ENCODE results near the gene MRPS23.
A peak's percentile ranks its signal among the peaks of the same experiment; 100 is the strongest.
"Not testable (repeated sequence)": the region's sequence is repeated elsewhere in the genome, so short reads cannot be mapped to it uniquely, and the experiment has no call there.

MRPS23 gene

DNA sequence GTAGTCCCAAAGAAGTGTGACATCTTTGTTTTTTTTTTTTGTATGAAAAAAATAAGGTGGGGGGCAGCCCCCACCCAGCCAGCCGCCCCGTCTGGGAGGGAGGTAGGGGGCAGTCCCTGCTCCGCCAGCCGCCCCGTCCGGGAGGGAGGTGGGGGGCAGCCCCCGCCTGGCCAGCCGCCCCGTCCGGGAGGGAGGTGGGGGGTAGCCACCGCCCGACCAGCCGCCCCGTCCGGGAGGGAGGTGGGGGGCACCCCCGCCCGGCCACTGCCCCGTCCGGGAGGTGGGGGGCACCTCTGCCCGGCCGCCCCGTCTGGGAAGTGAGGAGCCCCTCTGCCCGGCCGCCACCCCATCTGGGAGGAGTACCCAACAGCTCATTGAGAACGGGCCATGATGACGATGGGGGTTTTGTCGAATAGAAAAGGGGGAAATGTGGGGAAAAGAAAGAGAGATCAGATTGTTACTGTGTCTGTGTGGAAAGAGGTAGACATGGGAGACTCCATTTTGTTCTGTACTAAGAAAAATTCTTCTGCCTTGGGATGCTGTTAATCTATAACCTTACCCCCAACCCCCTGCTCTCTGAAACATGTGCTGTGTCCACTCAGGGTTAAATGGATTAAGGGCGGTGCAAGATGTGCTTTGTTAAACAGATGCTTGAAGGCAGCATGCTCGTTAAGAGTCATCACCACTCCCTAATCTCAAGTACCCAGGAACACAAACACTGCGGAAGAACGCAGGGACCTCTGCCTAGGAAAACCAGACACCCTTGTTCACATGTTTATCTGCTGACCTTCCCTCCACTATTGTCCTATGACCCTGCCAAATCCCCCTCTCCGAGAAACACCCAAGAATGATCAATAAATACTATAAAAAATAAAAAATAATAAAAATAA, 3.5 kb downstream of the MRPS23 start:
- DNase-seq (ENCODE audit: low read depth); H3K4me3 ChIP-seq (ENCODE audit: low read depth, low read length): not testable (repeated sequence)

DNA sequence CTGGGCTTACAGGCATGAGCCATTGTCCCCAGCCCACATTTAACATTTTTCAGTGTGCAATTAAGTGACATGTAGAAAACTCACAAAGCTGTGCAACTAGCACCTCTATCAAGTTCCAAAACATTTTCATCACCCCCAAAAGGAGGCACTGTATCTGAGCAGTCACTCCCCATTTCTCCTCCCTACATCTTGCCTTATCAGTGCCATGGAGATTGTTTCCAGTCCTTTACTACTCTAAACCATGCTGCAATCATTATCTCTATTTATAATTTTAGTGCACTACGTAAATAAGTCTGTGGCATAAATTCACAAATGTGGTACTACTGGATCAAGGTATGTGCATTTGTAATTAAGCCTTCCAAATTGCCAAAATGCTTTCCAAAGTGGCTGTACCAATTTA, 7.6 kb downstream of the MRPS23 start:
- DNase-seq (ENCODE audit: low read depth) = no peak
- no peak overlapping the region for H3K4me3 ChIP-seq (ENCODE audit: low read depth, low read length)

DNA sequence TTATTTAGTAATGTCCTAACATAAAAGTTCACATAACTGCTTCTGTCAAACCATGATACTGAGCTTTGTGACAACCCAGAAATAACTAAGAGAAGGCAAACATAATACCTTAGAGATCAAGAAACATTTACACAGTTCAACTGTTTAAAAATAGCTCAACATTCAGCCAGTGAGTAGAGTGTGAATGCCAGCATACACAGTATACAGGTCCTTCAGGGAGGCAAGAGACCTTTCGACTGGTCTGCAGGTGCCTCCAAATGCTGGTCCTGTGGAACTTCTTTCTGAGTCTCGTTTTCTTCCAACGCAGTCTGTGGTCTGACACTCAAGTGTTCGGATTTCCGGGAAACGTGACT, 10.3 kb downstream of the MRPS23 start:
- DNase-seq (ENCODE audit: low read depth) = no peak
- no peak overlapping the region for H3K4me3 ChIP-seq (ENCODE audit: low read depth, low read length)

DNA sequence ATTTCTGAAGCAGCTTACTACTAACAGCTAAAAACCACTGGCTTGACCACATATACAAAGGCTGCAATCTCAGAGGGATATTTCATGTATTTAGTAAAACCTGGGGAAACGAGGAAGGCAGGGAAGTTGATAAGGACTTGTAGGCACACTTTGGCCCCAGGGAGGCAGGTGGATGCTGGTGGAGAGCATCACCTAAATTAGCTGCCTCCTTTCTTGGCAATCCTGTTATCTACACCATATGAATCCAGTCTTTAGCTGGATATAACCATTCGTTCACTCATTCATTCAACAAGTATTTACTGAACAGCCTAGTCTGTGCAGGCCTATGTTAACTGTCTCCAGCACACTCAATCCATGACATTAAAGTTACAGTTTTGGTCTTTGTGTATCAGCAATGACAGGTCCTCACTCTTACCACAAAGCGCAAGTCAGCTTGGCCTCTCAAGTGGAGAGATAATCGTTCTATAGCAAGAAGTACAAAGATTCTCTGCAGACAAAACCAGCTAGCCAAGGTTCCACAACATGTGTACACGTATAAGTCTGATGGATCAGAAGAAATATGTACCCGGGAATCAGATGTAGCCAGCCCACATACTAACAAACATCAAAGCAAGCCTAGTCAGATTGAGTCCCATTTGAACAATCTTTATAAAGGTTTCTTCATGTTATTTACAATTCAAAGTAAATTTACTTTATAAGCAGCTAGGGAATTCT, 10.8 kb downstream of the MRPS23 start:
- DNase-seq (ENCODE audit: low read depth) = no peak
- no peak overlapping the region for H3K4me3 ChIP-seq (ENCODE audit: low read depth, low read length)

DNA sequence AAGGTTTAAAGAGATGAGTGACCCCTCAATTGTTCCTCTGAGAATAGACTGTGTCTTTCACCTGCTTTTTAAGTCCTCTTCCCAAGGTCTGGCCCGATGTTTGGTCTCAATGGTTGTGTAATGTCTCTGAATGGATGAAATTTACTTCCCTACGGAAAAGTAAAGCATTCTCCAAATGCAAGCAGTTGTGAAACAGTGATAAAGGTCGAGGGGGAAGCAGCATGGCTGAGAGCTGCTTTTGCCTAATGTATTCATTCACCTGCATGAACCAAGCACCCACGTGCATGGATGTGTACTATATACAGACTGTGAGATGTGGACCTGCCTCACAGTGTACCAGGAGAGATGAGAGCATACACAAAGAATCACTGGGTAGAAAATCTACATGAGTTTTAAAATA, 11.4 kb downstream of the MRPS23 start:
- no peak for DNase-seq (ENCODE audit: low read depth)
- no peak overlapping the region for H3K4me3 ChIP-seq (ENCODE audit: low read depth, low read length)

DNA sequence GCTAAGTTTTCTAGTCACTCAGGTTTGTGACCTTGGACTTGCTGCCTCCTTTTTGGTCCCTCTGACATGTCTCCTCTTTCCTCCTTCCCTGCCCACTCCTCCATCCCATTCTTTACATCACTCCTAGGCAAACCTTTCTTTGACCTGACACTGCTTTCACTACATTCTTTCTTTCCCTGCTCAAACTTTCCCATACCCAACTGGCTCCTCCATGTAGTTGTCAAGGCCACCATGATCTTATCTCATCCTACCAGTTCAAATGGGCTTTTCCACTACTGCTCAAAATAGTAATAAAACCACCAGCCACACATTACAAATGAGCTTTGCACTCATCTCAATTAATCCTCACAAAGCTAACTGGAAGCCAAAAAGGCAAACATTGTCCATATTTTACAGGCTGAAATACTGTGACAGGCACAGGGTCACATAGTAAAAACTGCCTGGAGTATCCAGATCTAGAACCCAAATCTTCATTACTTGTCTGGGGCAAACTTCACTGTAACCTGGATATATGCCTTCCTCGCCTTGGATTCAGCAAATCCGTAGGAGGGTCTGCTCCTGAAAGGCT, 14.4 kb downstream of the MRPS23 start:
- no peak overlapping the region for H3K4me3 ChIP-seq (ENCODE audit: low read depth, low read length)

DNA sequence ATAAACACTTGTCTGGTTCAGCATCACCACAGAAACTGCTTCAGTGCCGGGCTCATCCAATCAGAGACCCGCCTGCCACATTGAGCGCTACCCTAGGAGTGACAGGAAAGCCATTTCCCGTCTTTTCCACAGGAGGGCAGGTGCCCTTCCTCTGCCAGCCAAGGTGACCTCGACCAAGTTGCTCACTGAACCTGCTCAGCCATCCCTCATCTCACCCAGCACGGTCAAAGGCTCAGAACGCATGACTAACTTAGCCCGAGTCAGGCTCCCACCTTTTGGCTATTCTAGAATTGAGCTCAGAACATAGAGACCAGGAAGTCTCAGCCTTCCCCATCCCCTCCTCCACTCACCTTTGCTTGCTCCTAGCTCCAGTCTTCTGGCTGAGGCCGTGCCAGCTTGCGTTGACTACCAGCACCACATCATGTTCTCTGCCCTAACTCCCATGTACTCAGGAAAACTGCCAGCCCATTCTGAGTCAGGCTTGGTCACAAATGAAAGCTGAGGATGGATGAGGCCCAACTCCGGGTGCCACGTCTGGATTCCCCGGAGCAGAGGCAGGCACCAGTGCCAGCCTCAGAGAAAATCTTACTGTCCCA, 15.6 kb downstream of the MRPS23 start:
- no peak overlapping the region for H3K4me3 ChIP-seq (ENCODE audit: low read depth, low read length)
- no peak for DNase-seq (ENCODE audit: low read depth)

More for the DNA sequence above, 14.4 kb downstream of the MRPS23 start:
- no peak for DNase-seq (ENCODE audit: low read depth)

DNA sequence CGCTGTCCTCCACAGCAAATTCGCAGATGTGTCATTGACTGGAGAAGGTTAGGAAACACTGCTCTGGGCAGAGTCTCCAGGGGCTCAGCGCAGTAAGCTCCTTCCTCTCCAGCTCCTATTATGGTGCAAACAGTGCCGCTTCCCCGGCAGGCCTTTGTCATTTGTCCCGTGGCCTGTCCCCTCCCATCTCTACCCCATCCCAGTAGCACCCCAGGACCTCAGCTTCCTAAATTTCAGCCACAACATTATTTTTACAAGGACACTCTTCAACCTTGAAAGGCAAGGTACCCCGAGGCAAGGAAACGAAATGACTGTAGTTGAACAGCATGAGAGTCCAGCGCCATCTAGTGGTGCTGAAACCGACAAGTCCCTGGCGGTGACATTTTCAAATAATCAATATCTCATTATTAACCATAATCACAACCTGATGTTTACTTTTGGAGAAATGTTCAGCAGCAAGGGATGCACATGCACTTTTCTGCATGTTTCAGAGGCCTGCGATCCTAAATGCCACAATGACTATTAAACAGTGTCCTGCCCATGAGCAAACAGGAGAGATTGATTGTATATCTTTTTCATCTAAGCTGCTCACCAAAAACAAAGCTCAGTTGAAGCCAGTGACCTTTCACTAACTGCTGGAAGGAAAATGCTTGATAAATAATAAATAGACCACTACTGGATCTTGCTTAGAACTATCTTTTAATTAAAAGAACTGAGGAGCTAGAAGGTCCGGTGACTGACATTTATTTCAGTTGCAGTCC, 16.5 kb downstream of the MRPS23 start:
- DNase-seq (ENCODE audit: low read depth) = peak; percentile 36
- peak overlapping the region; percentile 47 for H3K4me3 ChIP-seq (ENCODE audit: low read depth, low read length)

DNA sequence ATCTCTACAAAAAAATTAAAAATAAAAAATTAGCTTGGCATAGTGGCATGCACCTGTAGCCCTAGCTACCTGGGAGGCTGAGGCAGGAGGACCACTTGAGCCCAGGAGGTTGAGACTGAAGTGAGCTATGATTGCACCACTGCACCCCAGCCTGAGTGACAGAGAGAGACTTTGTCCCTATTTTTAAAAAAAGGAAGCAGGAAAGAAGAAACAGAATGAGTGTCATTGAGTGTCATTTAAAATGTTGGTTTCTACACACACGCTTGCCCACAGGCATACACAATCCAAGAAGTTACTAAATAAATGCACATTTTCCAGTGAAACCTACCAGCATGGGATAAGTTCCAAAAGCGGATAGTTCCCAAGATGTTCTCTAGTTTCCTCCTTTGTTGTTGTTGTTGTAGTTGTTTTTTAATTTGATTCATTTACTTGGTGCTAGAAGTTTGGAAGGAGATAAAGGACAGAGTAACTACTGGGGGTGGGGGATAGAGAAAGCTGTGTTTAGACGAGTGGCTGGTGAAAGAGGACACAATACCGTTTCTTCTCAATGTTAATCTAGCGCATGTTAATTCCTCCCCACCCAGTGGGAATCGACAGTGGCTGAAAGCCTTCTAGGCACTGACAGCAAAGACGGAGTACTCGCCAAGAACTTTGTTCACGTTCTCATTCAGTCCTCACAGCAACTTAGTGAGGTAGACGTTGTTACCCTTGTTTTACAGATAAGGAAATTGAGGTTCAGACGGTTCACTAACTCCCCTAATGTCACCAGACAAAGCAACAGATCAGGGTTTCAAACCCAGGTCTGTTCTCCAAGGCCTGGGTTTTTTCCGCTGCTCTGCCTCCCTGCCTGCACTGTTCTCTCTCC, 17.3 kb downstream of the MRPS23 start:
- H3K4me3 ChIP-seq (ENCODE audit: low read depth, low read length) = peak overlapping the region; percentile 47
- DNase-seq (ENCODE audit: low read depth) = no peak

DNA sequence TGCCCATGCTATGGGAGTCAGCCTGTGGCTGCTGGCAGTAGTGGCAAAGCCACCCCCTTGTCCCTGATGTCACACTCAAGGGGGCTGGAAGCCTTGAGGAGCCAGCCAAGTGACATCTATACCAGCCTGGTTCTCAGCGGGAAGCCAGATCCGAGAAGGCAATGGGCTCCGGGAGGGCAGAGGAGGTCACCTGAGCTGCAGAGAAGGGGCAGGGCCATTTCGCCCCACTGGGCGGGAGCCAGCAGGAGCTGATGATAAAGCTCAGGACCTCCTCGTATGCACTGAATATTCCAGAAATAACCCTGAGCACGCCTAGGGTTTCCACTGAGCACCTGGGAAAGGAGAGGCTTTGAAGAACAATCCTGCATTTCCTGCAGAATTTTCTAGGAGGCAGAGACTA, 19.0 kb downstream of the MRPS23 start:
- no peak overlapping the region for H3K4me3 ChIP-seq (ENCODE audit: low read depth, low read length)
- no peak for DNase-seq (ENCODE audit: low read depth)

DNA sequence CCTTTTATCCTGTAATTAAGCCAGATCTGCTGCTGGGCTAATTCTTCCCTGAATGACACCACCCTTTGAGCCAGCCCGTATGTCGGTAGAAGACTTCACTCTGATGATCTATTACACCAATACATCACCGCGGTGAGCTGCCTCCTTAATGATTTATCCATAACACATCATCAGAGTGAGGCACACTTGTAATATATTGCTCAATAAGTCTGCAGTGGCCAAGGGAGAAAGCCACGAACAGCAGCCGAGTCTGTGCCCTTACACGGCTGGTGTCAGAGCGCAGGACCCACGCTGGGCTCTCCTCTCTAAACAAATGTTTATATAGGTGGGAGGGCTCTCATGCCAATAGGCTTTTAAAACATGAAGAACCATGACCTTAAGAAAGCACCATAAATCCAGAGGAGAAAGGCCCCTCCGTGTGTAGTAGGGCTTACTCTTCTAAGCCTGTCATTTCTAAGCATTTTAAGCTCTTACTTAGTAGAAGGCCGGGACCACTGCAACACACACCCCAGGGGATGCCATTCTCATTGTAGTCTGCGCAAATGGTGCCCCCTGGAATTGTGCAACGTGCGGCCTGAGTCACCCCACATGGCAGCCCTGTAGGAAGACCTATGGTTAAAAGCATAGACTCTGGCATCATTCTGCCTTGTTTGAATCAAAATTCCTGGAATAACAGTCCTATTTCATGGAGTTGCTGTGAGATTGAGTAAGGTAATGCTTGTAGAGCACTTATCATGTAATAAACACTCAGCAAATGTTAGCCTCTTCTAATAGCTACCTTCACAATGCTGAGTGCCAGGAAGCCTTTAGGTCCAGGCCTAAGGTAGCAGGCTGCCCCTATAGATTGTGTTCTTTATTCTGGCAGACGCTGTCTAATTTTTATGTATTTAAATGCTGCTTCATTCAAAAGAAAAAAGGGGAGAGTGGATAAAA, 26.1 kb downstream of the MRPS23 start:
- DNase-seq (ENCODE audit: low read depth) = peak; percentile 60
- H3K4me3 ChIP-seq (ENCODE audit: low read depth, low read length) = no peak overlapping the region

DNA sequence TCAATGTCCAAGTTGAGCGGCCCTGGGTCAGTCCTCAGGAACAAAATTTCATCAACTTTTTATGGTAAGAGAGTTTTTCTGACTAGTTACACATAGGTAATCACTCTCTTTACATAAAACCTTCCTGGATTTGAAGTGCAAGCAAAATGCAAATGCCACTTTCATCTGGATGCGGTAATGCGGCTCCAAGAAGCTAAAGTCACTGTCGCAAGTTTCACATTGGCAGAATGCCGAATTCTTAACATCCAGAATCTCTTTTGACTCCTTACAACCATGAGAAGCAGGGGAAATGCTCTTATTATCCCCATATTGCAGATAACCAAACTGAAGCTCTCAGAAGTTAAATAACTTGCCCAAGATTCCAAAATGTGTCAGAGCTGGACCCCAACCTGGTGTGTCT, 30.0 kb downstream of the MRPS23 start:
- H3K4me3 ChIP-seq (ENCODE audit: low read depth, low read length) = no peak overlapping the region
- DNase-seq (ENCODE audit: low read depth) = no peak

DNA sequence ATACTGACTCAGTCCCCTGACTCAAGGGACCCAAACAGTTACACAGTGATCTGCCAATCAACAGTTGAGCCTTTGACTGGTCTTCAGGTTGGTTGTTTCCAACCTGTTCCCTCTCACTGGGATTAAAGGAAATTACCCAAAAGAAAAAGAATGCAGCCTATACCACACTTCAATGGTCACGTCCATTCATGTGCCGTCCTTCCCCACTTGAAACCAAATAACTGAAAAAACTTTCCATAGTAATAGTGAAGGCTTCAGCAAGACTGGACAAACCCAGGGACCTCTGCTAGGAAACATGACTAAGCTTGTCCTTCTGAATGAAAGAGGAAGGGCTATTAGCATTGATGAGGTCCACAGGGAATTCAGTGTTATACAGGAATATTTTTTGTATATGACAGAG, 30.6 kb downstream of the MRPS23 start:
- no peak overlapping the region for H3K4me3 ChIP-seq (ENCODE audit: low read depth, low read length)
- no peak for DNase-seq (ENCODE audit: low read depth)

DNA sequence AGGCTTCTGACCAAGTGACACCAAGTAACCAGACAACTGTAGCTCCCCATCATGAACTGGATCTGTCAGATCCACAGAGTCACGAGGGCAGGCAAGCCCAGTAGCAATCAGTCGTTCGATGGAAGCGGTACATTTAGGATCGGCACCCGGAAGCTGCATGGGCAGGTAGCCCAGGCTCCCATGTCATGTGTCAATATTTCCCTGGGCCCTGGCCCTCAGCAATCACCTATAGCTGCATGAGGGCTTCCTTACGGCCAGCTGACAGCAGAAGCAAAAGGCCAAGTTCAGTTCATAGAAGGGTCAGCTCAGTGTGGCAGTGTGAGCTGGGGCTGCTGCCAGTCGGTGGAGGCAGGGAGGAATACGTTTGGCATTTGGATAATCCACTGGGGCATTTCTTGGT, 31.8 kb downstream of the MRPS23 start:
- DNase-seq (ENCODE audit: low read depth) = no peak
- no peak overlapping the region for H3K4me3 ChIP-seq (ENCODE audit: low read depth, low read length)

DNA sequence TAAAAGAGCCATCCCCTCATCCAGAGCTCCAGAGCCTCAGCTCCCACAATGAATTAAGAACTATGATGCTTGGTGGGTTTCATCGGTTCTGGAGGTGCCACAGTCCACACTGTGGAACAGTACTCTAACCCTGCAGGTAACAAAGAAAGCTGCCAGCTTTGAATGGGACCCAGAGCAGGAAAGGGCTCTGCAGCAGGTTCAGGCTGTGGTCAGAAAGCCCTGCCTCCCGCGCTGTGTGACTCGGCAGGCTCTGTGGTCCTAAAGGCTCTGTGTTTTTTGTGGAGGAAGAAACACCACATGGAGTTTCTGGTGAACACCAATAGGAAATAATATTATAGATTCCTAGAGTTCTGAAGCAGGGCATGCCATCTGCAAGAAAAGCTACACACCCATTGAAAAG, 32.5 kb downstream of the MRPS23 start:
- no peak overlapping the region for H3K4me3 ChIP-seq (ENCODE audit: low read depth, low read length)
- DNase-seq (ENCODE audit: low read depth) = no peak

DNA sequence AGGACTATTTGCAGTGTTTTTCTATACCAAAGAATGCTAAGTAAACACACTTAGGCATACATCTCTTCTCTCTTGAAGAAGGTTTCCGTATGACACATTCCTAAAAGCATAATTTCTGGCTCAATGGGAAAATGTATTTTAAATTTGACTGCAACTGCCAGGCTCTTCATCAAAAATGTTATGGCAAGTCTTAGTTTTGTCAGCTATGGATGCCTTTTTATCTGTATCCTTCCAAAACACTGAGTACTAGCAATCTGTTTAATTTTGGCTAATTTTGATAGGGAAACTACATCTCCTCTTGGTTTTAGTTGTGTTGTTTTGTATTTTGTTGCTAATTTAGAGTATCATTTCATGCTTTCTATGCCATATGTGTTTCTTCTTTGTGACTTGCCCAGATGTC, 35.4 kb downstream of the MRPS23 start:
- H3K4me3 ChIP-seq (ENCODE audit: low read depth, low read length) = no peak overlapping the region
- no peak for DNase-seq (ENCODE audit: low read depth)

DNA sequence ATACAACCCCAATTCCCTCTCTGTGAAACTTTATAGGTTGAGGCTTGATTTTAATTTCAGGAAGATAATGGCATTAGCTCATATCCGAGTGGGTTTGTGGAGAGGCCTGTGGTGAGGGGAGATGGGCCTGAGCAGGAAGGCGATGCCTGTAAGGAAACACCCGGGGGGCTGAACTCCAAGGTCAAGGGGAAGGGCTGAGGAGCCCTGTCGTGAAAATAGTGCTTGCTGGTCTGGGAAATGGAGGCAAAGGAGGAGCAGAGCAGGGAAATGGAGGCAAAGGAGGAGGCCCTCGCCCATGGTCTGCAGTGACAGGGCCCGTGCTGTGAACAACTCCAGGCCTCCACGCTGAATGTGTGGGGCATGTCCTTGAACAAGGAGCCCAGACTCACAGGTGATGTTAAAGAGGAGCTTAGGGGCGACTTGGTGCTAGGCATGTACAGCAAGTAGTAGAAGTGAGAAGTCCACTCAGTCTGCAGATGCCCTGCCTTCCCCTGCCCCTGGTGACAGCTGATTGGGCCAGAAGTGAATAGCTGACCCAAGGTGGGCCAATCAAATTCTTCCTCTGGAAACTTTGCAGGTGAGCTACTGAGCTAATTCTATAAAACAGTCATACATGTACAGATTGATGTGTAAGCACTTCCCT, 38.1 kb downstream of the MRPS23 start:
- H3K4me3 ChIP-seq (ENCODE audit: low read depth, low read length) = no peak overlapping the region
- no peak for DNase-seq (ENCODE audit: low read depth)
